HG02885 (cell line): ENCODE measurements around the gene BRD3.

Source experiments
- ATAC-seq: cut with Tn5 transposase; IDR thresholded peaks from one replicate; pipeline ENCODE4 v1.9.1; 2021; ENCODE audit warnings: mild to moderate bottlenecking; ENCODE audit not compliant: unreplicated experiment, poor library complexity

Gene BRD3

DNA sequence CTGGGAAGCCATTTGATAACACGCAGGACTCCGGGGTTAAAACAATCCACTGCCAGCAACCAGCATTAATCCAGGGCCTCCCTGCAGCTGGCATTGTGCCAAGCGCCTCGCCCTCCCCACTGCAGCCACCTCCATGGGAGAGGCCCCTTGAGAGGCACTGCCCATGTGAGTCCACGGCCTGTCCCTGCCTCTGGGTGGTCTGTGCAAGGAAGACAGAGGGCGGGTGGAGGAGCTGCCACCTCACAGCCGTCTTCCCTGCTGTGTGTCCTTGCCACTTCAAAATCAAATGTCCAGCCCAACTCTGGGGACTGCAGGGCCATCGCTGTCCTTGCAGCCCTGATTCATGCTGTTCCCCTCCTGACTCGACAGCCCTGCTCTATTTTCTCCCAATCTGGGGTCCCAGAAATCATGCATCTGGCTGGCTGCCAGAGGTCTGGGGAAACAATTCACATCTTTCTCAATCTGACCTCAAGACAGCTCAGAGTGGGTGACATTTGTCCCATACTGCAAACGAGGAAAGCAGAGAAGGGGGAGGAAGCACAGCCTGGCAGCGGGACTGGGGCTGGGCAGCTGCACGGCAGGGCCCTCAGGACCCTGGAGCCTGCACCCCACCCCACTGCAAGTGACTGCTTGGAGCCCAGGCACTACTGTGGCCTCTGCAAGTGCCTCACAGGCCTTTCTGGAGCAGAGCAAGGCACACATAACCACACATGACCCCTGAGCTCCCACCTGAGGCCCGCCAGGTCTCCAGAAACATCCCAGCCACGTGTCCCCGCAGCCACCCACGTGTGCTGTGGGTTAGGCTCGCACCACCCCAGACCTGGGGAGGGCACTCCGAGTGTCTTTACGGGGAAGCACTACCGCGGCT lies 26.8 kb downstream of the BRD3 start:
- no peak for ATAC-seq

DNA sequence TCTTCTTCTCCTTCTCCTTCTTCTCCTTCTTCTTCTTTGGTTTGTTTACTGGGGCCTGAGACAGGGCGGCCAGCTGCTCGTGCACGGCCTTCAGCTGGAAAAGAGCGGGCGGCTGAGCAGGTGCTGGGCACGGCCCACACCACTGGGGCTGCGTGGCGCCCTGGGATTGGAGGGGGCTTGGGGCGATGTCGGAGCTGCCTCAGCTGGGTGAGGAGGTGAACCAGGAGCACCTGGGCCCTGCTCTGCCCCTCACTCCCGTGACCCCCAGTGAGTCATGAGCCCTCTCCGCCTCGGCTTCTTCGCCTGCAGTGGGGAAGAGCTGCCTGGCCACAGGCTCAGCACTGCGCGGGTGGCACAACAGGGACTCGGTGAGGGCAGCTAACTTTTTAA lies 27.7 kb downstream of the BRD3 start:
- no peak for ATAC-seq

DNA sequence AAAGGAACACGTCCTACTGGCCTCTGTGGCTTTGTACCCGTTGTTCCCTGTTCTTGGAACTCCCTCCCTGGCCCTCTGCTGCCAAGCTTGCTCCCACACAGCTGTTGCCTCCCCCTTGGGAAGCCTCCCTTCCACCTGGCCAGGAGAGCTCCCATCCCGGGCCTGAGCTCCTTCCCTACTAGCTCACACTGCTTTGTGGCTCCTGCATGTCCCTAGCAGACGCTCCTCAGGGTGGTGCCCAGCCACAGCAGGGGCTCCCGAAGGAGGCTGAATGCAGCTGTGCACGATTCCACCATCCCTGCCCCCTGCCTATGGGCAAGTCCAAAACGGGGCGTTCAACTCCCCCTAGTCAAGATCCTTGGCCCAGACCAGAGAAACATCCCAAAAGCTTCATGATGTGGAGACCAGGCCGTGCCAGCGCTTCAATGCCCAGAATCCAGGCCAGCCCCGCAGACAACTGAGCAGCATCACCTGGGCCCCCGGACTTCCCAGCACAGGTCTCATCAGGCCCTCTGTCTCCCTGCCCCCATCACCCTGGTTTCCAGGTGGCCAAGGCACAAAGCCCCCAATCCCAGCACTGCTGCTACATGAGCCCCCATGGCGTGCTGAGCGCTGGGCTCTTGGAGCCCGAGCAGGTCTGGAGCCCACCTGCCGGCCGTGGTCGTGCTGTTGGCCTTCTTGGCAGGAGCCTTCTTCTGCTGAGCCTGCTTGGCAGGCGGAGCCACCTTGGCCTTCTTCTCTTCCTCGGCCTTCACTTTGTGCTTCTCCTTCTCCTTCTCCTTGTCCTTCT lies 28.2 kb downstream of the BRD3 start:
- no peak for ATAC-seq

DNA sequence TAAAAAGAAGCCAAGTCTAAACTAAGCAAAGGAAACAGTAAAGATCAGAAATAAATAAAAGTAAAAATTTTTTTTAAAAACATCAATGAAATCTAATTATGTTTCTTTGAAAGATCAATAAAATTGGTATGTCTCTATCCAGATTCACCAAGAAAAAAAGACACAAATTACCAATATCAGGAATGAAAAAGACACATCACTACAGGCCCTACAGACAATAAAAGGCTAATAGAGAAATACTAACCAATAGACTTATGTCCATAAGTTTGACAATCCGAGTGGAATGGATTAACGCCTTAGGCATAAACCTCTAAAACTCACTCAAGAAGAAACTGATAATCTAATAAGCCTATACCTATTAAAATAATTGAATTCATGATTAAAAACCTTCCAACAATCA lies 30.2 kb downstream of the BRD3 start:
- no peak for ATAC-seq

DNA sequence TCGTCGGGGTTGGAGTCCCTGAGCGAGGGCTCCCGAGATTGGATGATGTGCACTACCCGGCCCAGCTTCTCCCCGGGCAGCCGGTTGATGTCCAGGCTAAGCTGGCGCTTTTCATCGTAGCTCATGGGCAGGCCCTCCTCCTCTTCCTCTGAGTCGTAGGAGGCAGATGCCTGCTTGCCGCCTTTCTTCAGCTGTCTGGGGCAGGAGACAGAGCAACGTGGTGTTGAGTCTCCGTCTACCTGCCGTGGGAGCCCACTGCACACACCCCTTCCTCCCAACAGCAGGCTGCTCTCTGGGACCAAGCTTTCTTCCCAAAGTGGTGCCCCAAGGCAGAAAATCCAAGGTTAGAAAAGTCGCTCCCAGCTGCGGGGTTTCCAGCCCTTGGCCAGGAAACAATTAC lies 31.7 kb downstream of the BRD3 start:
- ATAC-seq: no peak

DNA sequence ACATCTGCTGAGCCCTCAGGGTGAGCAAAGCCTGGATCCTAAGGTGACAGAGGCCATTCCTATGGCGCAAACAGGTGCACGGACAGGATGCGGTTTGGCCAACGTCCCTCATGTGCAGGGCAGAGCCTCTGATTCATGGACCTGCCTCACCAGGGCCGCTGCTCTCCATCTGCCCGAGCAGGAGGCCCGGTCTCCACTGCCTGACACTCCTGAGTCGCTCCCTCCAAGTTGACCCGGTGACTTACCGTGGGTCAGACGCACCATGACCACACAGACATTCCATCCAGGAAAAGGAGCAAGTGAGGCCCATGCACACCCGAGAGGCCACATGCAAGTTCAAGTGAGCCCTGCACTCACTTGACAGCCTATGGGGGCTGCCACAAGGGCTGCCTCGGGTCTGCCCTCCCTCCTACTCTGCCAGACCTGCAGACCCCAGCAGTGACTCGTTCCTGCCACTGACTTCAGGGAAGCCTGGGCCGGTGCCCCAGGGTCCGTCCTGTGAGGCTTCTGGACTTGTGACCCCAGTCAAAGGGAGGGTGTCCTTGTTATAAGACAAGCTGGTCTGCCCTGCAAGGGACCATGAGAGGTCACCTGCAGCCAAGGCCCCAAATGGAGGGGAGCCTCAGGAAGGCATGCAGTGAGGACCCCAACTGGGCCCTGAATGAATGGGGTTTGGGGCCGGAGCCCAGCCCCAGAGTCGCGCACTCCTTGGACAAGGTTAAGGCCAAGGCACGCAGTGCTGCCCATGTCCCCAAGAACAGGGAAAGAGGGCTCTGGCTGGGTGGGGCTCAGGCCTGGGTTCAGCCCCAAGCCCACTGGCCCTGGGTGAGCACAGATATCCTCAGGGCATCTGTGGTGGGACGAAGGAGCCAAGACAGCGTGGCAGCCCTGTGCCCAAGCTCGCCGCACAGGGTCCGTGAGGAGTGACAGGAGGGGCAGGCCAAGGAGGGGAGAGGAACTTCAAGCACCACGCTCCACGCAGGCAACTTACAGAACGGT lies 32.5 kb downstream of the BRD3 start:
- no peak for ATAC-seq

DNA sequence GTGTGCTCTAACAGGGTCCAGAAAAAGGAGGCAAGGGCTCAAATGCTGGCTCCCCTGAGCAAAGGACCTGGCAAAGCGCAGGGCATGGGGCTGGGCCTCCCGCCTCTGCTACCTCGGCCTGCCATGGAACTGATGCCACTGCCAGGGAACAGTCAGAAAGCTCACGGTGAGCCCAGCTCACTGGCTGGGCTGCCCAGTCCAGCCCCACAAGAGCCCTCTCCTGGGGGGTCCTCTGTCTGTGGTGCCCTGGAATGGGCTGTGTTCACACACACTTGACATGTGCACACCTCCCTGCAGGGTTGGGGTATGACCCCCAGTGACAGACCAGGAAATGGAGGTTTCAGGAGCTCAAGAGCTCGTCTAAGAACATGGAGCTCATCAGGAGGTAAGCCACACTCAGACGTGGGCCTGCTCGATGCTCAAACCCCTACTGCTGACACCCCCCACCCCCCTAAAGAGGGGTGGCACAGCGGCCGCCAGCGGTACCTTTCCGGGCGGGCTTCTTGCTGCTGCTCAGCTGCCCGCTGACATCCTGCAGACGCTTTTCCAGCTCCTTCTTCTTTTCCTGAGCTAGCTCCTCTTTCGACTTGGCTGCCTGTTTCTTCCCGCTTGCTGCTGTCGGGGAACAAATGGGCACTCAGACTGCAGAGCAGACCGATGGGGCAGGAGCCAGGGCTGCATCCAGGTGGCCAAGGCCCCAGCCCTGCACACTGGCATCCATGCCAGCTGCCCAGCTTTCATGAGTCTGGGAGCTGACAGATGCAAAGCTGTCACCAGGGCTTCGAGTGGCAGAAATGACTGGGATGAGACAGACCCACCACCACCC lies 33.4 kb downstream of the BRD3 start:
- ATAC-seq: no peak

DNA sequence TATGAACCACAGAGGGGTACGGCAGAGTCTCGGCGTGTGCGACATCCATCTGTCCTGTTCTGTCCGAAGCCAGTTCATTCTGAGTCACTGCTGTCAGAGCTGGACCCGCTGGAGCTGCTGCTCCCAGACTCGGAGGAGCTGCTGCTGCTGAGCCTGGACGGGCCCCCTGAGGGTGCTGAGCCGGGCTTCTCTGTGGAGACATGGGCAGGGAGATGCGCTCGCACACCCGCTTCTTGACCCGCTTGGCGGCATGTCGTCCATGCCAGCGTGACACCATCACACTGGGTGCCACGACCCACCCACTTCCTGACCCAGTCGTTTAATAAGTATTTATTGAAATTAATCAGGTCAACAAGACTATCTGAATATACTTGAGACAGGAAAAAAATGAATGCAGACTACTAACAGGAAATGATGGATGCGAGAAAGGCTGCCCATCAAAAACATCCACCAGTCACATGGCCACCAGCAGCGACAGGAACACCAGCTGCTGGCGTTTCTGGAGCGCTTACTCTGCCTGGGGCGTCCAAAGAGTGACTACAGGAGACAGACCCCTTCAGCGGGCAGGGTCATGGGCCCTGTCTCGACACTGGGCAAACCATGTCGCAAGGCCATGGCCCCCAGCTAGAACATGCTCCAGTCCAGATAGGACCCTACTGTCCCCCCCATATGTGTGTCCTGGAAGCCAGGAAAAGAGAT lies 34.2 kb downstream of the BRD3 start:
- ATAC-seq: no peak

DNA sequence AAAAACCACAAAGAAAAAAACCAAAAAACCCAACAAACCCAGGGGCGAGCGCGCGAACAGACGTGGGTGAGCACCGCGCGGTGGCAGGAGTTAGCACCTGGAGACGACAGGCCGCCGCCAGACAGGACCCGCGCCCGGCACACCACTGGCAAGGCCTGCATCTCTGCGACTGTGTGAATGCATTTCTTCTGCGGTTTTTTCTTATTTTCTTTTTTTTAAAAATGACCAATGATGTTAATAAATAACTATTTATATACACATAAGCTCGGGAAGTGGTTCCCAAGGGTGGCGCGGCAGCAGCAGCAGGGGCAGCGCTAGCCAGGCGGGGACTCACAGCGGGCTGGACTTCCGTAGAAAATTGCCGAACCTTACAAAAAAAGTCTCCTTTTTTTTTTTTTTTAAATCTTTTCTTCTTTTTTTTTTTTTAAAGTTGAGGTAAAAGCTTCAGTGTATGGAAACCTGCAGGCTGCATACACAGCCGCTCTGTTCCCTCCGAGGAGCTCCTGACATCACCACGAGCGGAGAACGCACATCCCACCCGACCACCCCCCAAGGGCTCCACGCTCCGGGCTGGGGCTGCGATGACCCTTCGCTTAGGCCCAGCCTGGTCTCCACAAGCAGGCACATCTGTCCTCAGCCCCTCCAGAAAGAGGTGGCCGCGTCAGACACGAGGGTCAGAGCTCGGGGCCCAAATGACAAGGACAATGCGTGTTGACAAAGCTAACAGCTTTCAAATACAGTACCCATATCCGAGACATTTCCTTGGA lies 35.2 kb downstream of the BRD3 start:
- no peak for ATAC-seq

DNA sequence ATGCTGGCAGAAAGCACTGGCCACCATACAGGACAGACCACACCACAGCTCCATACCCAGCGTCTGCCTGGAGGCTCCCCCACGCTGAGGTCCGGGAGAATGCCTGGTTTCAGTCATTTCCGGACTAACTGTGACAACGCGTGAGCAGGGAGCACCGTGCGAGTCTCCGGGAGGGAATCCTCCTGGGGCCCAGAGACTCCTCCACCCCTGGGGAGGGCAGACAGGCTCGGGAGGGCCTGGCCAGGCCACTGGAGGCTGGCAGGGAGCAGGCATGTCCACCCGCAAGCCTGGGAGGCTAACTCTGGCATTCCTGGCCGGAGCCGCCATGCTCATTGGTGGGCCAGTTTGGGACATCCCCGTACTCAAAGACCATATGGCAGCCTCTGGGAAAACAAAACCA lies 36.0 kb downstream of the BRD3 start:
- ATAC-seq: no peak

DNA sequence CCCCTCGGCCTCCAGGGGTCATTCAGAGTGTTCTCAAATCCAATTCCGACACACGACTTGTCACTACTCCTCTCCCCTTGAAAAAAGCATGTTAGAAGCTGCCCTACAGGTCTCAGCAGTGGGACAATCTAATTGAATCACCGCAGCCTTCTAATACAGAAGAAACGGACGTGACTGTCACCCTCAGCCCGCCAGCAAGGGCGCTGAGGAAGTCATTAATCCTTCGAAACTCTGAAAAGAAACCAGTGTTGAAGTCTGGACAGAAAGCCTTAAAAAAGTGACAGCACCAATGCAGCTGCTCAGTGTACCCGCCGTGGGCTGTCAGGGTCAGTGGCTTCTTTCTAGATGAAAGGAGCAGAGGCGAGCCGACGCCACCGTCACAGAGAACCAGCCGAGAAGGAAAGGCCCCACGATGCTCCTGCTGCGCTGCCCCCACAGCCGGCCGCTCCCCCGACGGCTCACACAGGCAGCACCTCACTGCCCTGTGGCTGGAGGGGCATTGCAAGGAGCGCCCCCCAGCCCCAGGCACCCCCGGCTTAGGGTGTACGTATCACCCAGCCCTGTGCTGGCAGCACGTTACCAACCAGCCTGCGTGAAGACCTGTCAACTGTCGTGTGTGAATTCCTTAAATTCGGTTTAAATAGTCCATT lies 36.9 kb downstream of the BRD3 start:
- ATAC-seq: no peak

DNA sequence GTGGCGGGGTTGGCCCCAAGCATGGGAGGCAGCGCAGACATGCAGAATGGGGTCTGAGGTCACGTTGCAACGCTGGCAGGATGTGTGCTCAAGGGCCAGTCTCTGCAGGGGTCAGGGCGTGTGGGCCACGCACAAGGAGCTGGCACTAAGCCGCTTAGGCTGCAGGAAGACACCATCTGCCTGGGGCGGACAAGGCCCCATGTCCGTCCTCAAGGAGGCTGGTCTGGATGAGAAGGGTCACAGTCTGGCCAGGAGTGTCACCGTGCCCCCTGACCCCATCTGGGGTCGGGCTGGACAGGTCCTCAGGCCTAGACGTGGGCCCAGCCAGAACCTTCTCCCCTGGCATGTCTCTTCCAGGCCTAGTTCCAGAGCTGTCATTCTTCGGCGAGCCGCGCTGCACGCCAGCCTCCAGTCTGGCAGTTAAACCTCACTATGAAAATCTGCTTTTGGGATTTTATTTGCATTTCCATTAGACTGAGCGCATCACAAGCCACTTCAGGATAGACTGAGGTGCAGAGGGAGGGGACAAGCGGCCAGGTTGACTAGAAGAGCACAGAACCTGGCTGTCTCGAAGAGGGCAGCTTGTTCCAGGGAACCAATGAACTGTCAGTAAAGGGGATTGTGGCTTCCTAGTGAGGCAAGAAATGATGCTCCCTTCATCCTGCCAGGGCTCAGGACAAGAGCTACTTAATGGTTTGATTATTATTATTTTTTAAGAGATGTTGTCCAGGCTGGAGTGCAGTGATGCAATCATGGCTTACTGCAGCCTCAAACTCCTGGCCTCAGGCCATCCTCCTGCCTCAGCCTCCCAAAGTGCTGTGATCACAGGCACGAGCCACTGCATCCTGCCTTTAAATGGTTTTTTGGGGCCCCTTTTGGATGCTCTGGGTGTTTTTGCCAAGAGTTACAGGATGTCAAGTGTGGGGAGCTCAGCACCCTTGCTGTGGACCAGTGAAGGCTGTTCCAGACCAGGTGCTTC lies 38.3 kb downstream of the BRD3 start:
- no peak for ATAC-seq

DNA sequence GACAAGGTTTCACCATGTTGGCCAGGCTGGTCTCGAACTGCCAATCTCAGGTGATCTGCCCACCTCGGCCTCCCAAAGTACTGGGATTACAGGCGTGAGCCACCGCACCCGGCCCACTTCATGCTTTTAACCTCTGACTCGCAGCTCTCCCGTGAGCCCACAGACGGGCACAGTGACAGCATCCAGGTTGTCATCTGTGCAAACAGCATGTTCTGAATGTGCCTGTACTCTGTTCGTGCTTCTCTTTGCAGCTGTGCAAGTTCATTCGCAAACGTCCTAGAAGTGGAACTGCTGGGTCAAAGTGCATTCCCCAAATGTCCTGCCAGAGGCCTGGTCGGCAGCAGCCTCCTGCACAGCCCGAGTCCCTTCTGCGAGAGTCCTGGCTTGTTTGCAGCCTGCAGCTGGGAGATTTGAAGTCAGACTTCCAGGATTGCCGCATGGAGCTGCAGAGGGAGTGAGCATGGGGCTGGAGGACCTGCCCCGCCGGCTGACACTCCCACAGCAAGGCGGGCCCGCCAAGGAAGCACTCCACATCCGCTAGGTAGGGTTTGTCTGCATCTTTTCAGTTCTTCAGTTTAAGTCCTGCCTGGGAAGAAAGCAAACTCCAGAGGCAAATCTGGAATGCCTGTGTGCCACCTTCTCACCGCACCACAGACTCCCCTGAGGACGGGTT lies 39.1 kb downstream of the BRD3 start:
- ATAC-seq: no peak

DNA sequence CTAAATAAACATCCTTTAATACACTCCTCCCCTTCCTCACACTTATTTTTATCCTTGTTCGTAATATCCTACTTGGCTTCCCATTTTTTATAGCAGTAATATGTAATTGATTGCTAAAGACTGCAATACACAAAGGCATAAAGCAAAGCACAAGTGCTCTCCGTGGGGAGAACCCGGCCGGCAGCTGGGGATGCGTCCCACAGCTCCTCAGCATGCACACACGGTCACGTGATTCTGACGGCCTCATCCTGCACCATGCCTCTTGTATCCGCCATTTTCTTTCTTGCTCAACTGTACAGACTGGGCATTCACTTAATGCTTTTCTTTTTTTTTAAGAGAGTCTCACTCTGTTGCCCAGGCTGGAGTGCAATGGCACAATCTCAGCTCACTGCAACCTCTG lies 39.8 kb downstream of the BRD3 start:
- no peak for ATAC-seq

DNA sequence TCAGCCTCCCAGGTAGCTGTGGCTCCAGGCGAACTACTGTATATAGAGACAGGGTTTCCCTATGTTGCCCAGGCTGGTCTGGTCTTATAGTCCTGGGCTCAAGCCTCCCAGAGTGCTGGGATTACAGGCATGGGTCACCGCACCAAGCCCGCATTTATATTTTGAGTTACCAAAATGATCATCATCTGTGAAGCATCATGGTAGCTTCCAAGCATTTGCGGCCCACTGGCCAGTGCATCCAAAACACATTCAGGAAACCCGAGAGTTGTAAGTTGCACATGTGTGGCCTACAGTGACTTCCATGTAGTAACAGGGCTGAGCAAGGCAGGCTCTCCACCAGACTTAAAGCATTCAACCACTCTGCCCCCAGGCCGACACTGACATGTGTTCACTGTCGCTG lies 40.3 kb downstream of the BRD3 start:
- ATAC-seq: no peak

DNA sequence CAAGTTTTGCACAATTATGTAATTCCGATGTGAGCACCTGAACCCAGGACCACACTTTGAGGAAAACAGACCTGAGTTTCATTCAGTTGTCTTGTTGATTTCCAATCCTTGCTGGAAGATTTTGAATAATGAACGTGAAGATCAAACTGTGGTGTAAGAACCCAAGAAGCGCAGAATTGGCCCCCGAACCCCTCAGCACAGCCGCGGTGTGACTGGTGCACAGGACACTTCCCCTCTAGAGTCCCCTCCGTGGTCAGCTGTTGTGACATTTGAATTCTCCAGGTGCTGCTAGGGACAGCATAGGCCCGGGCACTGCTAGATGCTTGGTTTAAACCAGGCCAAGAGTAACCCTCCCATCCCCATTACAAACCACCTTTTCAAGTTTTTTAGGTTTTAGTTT lies 40.8 kb downstream of the BRD3 start:
- ATAC-seq: no peak
